Stimulated activated CD4-positive, alpha-beta T cell treated with anti-CD3 and anti-CD28 coated beads, Interleukin-12 subunit alpha, Interleukin-12 subunit beta, amount 100 ng/mL, for 4 hours (primary cell): ENCODE data around the gene ERAS.
"Not testable (repeated sequence)": the region's sequence is repeated elsewhere in the genome, so short reads cannot be mapped to it uniquely, and the experiment has no call there.

Experiments used
- DNase-seq: peaks from one replicate; pipeline ENCODE4 v3.0.0-alpha.2; 2020

The ERAS gene

DNA sequence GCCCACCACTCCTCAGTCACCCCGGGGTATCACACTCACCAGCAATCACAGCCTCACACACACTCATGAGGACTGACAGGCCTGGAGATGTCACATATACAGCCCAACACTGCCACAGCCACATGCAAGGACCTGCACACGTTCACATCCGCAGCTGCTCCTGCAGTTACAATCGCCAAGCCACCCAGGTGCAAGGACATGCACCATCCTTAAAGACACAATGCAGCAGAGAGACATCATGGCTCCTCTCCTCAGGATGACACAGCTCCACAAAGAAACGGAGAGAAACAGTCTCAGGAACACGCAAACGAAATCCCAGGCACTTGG lies 8.0 kb downstream of the ERAS start:
- DNase-seq: no peak

- DNase-seq: no peak
These were observed 9.4 kb downstream of the ERAS start, which contains the start of gene PCSK1N for GRCh38 chrX:48835524-48836329. TSS of gene PCSK1N (minus strand) at chrX:48835610. CDS start at chrX:48835532, 78 bp downstream.

DNA sequence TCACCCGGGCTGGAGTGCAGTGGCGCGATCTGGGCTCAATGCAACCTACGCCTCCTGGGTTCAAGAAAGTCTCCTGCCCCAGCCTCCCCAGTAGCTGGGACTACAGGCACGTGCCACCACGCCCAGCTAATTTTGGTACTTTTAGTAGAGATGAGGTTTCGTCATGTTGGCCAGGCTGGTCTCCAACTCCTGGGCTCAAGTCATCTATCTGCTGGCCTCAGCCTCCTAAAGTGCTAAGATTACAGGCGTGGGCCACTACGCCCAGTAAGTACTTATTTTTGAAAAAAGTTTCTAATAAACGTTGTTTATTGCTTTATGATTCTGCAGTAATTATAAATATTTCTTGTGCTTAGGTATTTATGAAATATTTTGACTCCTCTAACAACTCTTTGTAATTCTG lies 13.4 kb downstream of the ERAS start:
- no peak for DNase-seq

DNA sequence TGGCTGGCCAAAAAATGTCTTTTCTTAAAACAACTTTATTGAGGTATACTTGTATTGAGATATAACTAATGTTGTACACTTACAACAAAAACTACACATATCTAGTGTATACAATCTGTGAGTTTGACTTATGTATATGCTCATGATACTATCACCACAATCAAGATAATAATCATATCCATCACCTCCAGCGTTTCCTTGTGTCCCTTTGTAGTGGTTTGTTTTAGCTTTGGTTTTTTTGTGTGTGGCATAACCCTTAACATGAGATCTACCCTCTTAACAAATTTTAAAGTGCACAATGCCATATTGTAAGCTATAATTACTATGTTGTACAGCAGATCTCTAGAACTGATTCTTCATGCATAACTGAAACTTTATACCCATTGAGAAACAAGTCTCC lies 22.5 kb downstream of the ERAS start:
- no peak for DNase-seq

- no peak for DNase-seq
These were observed 26.5 kb downstream of the ERAS start for GRCh38 chrX:48852857-48853256.

DNA sequence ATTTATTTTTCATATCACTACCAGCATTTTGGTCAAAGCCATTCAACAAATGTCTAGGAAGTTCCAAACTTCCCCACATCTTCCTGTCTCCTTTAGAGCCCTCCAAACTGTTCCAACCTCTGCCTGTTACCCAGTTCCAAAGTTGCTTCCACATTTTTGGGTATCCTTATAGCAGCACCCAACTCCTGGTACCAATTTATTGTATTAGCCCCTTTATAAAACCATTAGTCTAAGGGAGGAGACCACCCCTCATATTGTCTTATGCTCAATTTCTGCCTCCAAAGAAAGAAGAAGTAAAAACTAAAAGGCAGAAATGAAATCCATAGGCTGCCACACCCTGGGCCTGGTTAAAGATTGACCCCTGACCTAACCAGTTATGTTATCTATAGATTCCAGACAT lies 27.2 kb downstream of the ERAS start:
- not testable (repeated sequence) for DNase-seq

- not testable (repeated sequence) for DNase-seq
These were observed 27.9 kb downstream of the ERAS start for GRCh38 chrX:48854121-48854804.

- no peak for DNase-seq
These were observed 28.6 kb downstream of the ERAS start for GRCh38 chrX:48854898-48855297.

GRCh38 chrX:48864210-48864609 lies 37.9 kb downstream of the ERAS start:
- no peak for DNase-seq

DNA sequence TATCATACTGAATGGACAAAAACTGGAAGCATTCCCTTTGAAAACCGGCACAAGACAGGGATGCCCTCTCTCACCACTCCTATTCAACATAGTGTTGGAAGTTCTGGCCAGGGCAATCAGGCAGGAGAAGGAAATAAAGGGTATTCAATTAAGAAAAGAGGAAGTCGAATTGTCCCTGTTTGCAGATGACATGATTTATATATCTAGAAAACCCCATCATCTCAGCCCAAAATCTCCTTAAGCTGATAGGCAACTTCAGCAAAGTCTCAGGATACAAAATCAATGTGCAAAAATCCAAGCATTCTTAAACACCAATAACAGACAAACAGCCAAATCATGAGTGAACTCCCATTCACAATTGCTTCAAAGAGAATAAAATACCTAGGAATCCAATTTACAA lies 45.7 kb downstream of the ERAS start:
- DNase-seq: not testable (repeated sequence)

- DNase-seq: not testable (repeated sequence)
These were observed 50.6 kb downstream of the ERAS start for GRCh38 chrX:48876944-48877343.
